HepG2 (cell line): Measurements from ENCODE around the gene KLHDC1. TPM values are rescaled to one million over a fixed set of nuclear protein-coding genes. Genes with fewer than 3 reads are reported as not detected.

Experiments used
- ATAC-seq: fragments of 200-7000 bp; cut with Tn5 transposase; 3 replicates; pipeline ENCODE4 v1.9.1; 2020; ENCODE audit warnings: mild to moderate bottlenecking, moderate library complexity
- BruUV-seq: library from RNA; stranded (reverse); fragments of 400-500 nt; replicated peaks from 2 replicates; lab custom pipeline; 2021; lab: Mats Ljungman, UMichigan
- CTCF ChIA-PET: fragments of 300-600 bp; formaldehyde crosslinking; extraction: SDS; loops from one replicate; lab custom pipeline; 2021; ENCODE audit warnings: low total read pairs, inconsistent platforms, low intra/inter-chr PET ratio; lab: Yijun Ruan, JAX
- POLR2A ChIA-PET: fragments of 350-600 bp; sonication (Branson Sonifier 250); formaldehyde crosslinking; loops from one replicate; lab custom pipeline; 2020; ENCODE audit warnings: antibody characterized with exemption, inconsistent platforms; lab: Yijun Ruan, JAX
- DNase-seq: peaks from one replicate; pipeline ENCODE4 v3.0.0-alpha.2; 2015; ENCODE audit warnings: low spot score
- FAIRE-seq: peaks from 3 replicates; lab custom pipeline; 2011; peaks lifted over from hg19 to GRCh38; lab: Jason Lieb, UNC
- H2AFZ ChIP-seq: one replicate; pipeline ENCODE4 v1.6.1; 2011; ENCODE audit warnings: low read length, inconsistent platforms
- H3K27ac ChIP-seq: fragments of 300-600 bp; 3 replicates; pipeline ENCODE4 v1.8.0; 2011; ENCODE audit warnings: mixed run types, mild to moderate bottlenecking, mixed read lengths, low read length, inconsistent platforms; ENCODE audit not compliant: insufficient read depth; ENCODE audit errors: extremely low read length
- H3K27me3 ChIP-seq, 2 experiments: fragments of 200-600 bp in 1 of 2; 2 replicates in 1 of 2; 3 replicates in 1 of 2; pipeline versions ENCODE4 v1.6.0 to v1.8.0; 2011; ENCODE audit warnings: low read length in 2 of 2, mild to moderate bottlenecking in 2 of 2, moderate library complexity in 2 of 2, inconsistent platforms in 1 of 2; ENCODE audit not compliant: insufficient read depth in 2 of 2, control insufficient read depth in 1 of 2
- H3K36me3 ChIP-seq, 2 experiments: fragments of 200-600 bp in 1 of 2; replicated peaks in 1 of 2; 2 replicates in 1 of 2; 3 replicates in 1 of 2; pipeline versions ENCODE4 v1.5.1 to v1.8.0; 2011; ENCODE audit warnings: low read length in 2 of 2, inconsistent platforms in 1 of 2; ENCODE audit not compliant: insufficient read depth in 2 of 2, control insufficient read depth in 1 of 2
- H3K4me1 ChIP-seq: 2 replicates; pipeline ENCODE4 v1.5.1; 2012; ENCODE audit warnings: low read length, inconsistent platforms; ENCODE audit not compliant: insufficient read depth
- H3K4me2 ChIP-seq: 2 replicates; pipeline ENCODE4 v1.6.0; 2011; ENCODE audit warnings: low read depth, low read length, inconsistent platforms
- H3K4me3 ChIP-seq, 3 experiments: fragments of 200-600 bp in 1 of 3; sonication (generic), shearing (Covaris generic) in 1 of 3; replicated peaks in 1 of 3; 2 replicates each; pipeline ENCODE4 v1.5.1; 2011 to 2016; ENCODE audit warnings: low read length in 3 of 3, inconsistent platforms in 2 of 3, low read depth in 2 of 3, mild to moderate bottlenecking in 2 of 3, control low read depth in 1 of 3, mixed read lengths in 1 of 3; ENCODE audit not compliant: insufficient read depth in 1 of 3
- H3K79me2 ChIP-seq: one replicate; pipeline ENCODE4 v1.6.1; 2011; ENCODE audit warnings: low read length, inconsistent platforms; ENCODE audit not compliant: insufficient read depth
- H3K9ac ChIP-seq: 2 replicates; pipeline ENCODE4 v1.6.0; 2011; ENCODE audit warnings: mild to moderate bottlenecking, low read depth, low read length, inconsistent platforms; ENCODE audit not compliant: insufficient read depth
- H3K9me3 ChIP-seq: 2 replicates; pipeline ENCODE4 v1.5.1; 2012; ENCODE audit warnings: mild to moderate bottlenecking, low read length
- H4K20me1 ChIP-seq: 2 replicates; pipeline ENCODE4 v1.6.0; 2011; ENCODE audit warnings: inconsistent platforms, mild to moderate bottlenecking, low read length, moderate library complexity; ENCODE audit not compliant: insufficient read depth
- GATAD2A ChIP-seq: IDR thresholded peaks from 2 replicates; pipeline ENCODE4 v1.6.1; 2016
- KAT2B ChIP-seq: fragments of 150-350 bp; IDR thresholded peaks from 2 replicates; pipeline ENCODE4 v1.6.1; 2014; ENCODE audit warnings: low read depth, low read length, borderline replicate concordance
- NFE2L1 ChIP-seq: sonication (generic); formaldehyde crosslinking; IDR thresholded peaks from 2 replicates; pipeline ENCODE4 v1.4.0; 2020; ENCODE audit warnings: missing genetic modification reagents, mild to moderate bottlenecking, borderline replicate concordance
- NR3C1 ChIP-seq: sonication (generic); formaldehyde crosslinking; IDR thresholded peaks from 2 replicates; pipeline ENCODE4 v1.4.0; 2020; ENCODE audit warnings: missing genetic modification reagents
- RXRB ChIP-seq: IDR thresholded peaks from 2 replicates; pipeline ENCODE4 v1.6.1; 2016; ENCODE audit warnings: borderline replicate concordance, missing genetic modification reagents, missing compliant biosample characterization
- SETDB1 ChIP-seq: sonication (generic); formaldehyde crosslinking; IDR thresholded peaks from 2 replicates; pipeline ENCODE4 v1.5.1; 2020; ENCODE audit warnings: missing genetic modification reagents, mild to moderate bottlenecking, borderline replicate concordance
- SNAPC4 ChIP-seq: sonication (generic); formaldehyde crosslinking; IDR thresholded peaks from 2 replicates; pipeline ENCODE4 v1.4.0; 2020; ENCODE audit warnings: mild to moderate bottlenecking, missing genetic modification reagents
- ZGPAT ChIP-seq: IDR thresholded peaks from 2 replicates; pipeline ENCODE4 v1.6.1; 2016; ENCODE audit warnings: mild to moderate bottlenecking
- ZNF121 ChIP-seq: sonication (generic); formaldehyde crosslinking; IDR thresholded peaks from 2 replicates; pipeline ENCODE4 v1.5.0; 2020; ENCODE audit warnings: mild to moderate bottlenecking, missing genetic modification reagents
- ZNF674 ChIP-seq: sonication (generic); formaldehyde crosslinking; IDR thresholded peaks from 2 replicates; pipeline ENCODE4 v1.5.0; 2020; ENCODE audit warnings: low read depth, mild to moderate bottlenecking, missing genetic modification reagents
- ZNF775 ChIP-seq: sonication (generic); formaldehyde crosslinking; IDR thresholded peaks from 2 replicates; pipeline ENCODE4 v1.4.0; 2020; ENCODE audit warnings: missing genetic modification reagents, mild to moderate bottlenecking, moderate library complexity, borderline replicate concordance
- ZNF883 ChIP-seq: sonication (generic); formaldehyde crosslinking; IDR thresholded peaks from 2 replicates; pipeline ENCODE4 v1.5.1; 2020; ENCODE audit warnings: mild to moderate bottlenecking, missing genetic modification reagents; ENCODE audit errors: not compliant biosample characterization
- WGBS: methylation state at CpG from one replicate; pipeline ENCODE4 v1.1.6; 2017; ENCODE audit warnings: low lambda C conversion rate; 5-methylcytosine and 5-hydroxymethylcytosine counted together
- in situ Hi-C: cut with HindIII; loops from 2 replicates; pipeline ENCODE4 v1.10.0; 2017; ENCODE audit warnings: low pct_unique_long_range_greater_than_20kb; ENCODE audit not compliant: extremely low pct_ligation_motif_present
- intact Hi-C: fragments of 100-400 bp; cut with micrococcal nuclease; formaldehyde crosslinking; loops from one replicate; pipeline ENCODE4 v1.10.0; 2022; ENCODE audit not compliant: unreplicated experiment
- polyA plus RNA-seq, 8 experiments: library from polyadenylated mRNA; depleted of rRNA in 3 of 8; stranded (reverse) in 7 of 8; unstranded in 1 of 8; fragments of >200 nt; fragmentation: Illumina TruSeq in 4 of 8; extraction: Trizol in 4 of 8; gene quantifications; 2 replicates each; pipeline versions ENCODE4 v1.2.1 to v1.2.3, GENCODE V29; 2011 to 2016; ENCODE audit warnings: low read depth in 4 of 8, missing spikeins in 1 of 8, mixed read lengths in 1 of 8; ENCODE audit not compliant: insufficient read depth in 1 of 8
- total RNA-seq, 5 experiments: library from RNA; depleted of rRNA; stranded (reverse); fragments of >200 nt; fragmentation: Illumina TruSeq; extraction: Trizol; gene quantifications; 2 replicates each; pipeline ENCODE4 v1.2.3, GENCODE V29; 2016; ENCODE audit warnings: low read depth in 1 of 5

KLHDC1 gene
- total and polyA plus RNA-seq, 2 of the 13 experiments (the other 11 are each of a cell fraction or from before 2014, with no cell fraction given): 0.11 TPM; not detected in 1

- no peak for TF ChIP-seq KAT2B
- TF ChIP-seq SNAPC4 (CRISPR knock-in tag): no peak
- no peak for TF ChIP-seq RXRB (CRISPR knock-in tag)
- no peak for TF ChIP-seq SETDB1 (CRISPR knock-in tag)
- no peak for TF ChIP-seq NFE2L1
- no peak for TF ChIP-seq ZNF121
- no peak for TF ChIP-seq ZNF883 (CRISPR knock-in tag)
- TF ChIP-seq ZNF674 (CRISPR knock-in tag): no peak
- no peak for TF ChIP-seq ZNF775
- no peak for TF ChIP-seq GATAD2A (CRISPR knock-in tag)
- no peak for TF ChIP-seq ZGPAT (CRISPR knock-in tag)
- TF ChIP-seq NR3C1 (CRISPR knock-in tag): no peak
- Histone ChIP-seq H3K79me2 (no peaks in the 10 kb centered on the region), H3K27me3 (no peaks in the 10 kb centered on the region), H4K20me1 (no peaks in the 10 kb centered on the region), H2AFZ (no peak overlapping the region), H3K4me3 (no peak overlapping the region), H3K9me3 (no peaks in the 10 kb centered on the region), H3K4me1 (peaks cover 8% of the 10 kb centered on the region), H3K9ac (no peak overlapping the region), H3K4me2 (no peak overlapping the region), H3K36me3 (no peaks in the 10 kb centered on the region), H3K27ac (no peak overlapping the region)
- FAIRE-seq (no peak), ATAC-seq (no peak), DNase-seq (no peak)
- POLR2A ChIA-PET: interaction anchor here (1.6 kb wide), 1 partner anchor 22 kb away, joined by 4 read pairs; no protein-coding TSS in a partner anchor
- in situ Hi-C loops (no loop called here), intact Hi-C loops (no loop called here)
- no TSS peak for BruUV-seq
- 19% methylated on average over 1 of the region's 1 CpG for WGBS
- CTCF ChIA-PET: no interaction called here
Measured at GRCh38 chr14:49745191-49745590, 52.3 kb downstream of the KLHDC1 start.
